ENCODE measurements around the gene GDAP2. TPM values are rescaled to one million over a fixed set of nuclear protein-coding genes. Genes with fewer than 3 reads are reported as not detected.

Gene GDAP2
- total and polyA plus RNA-seq, 8 donors, result 3.5 to 51.4 (median 24.1) TPM

DNA sequence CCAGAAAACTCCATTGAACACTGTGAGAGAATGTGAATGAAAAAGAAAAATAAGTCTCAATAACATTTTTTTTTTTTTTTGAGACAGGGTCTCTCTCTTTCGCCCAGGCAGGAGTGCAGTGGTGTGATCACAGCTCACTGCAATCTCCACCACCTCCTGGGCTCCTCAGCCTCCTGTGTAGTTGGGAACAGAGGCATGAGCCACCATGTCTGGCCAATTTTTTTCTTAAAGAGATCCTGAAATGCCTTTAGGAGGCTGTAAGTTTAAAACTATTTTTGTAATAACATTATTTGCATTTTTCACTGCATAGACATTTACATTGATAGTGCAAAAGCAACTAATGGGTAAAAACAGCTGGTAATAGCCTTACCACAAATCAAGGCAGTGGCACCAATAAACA lies 35.3 kb downstream of the GDAP2 start:
- DNase-seq, result no peak
- TF ChIP-seq POLR2A (IDR thresholded peaks at IDR 0.05), result no peak
- TF ChIP-seq POLR2AphosphoS5 (IDR thresholded peaks at IDR 0.05), result no peak
- TF ChIP-seq EP300 (IDR thresholded peaks at IDR 0.05), result no peak
- TF ChIP-seq, protein P1, sequence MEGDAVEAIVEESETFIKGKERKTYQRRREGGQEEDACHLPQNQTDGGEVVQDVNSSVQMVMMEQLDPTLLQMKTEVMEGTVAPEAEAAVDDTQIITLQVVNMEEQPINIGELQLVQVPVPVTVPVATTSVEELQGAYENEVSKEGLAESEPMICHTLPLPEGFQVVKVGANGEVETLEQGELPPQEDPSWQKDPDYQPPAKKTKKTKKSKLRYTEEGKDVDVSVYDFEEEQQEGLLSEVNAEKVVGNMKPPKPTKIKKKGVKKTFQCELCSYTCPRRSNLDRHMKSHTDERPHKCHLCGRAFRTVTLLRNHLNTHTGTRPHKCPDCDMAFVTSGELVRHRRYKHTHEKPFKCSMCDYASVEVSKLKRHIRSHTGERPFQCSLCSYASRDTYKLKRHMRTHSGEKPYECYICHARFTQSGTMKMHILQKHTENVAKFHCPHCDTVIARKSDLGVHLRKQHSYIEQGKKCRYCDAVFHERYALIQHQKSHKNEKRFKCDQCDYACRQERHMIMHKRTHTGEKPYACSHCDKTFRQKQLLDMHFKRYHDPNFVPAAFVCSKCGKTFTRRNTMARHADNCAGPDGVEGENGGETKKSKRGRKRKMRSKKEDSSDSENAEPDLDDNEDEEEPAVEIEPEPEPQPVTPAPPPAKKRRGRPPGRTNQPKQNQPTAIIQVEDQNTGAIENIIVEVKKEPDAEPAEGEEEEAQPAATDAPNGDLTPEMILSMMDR (IDR thresholded peaks at IDR 0.05), result no peak
- peaks cover 8 to 46% (median 42%) of the 10 kb centered on the region in 4 donors for H3K36me3 ChIP-seq
- H3K27ac ChIP-seq, result no peak overlapping the region
- H3K4me1 ChIP-seq, result no peaks in the 10 kb centered on the region
- H3K27me3 ChIP-seq, result no peaks in the 10 kb centered on the region
- no peak overlapping the region for H3K4me3 ChIP-seq
- WGBS, 5 donors, result 77 to 100% (median 94%) methylated on average over 1 of the region's 1 CpG
- intact Hi-C loops (cut with DNase I; ENCODE audit: low total_unique reads), result no loop called here
- no peaks in the 10 kb centered on the region for H3K9me3 ChIP-seq

DNA sequence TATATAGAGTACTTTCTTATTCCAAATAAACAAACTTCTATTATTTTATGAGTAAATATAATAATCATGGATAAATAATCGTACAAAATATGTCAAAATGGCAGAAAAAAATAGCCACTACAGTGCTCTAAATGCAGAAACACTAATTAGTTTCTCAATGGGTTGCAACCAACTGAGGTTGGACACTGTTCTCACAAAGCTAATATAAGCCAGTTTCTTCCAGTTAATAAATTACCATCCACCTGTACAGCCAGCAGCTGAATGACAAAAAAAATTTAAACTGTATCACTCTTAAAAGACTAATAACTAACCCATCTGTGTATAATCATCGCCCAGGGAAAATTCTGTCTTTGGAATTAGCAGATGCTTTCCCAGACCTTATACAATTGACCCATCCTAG lies 36.9 kb downstream of the GDAP2 start:
- Histone ChIP-seq H3K36me3 (peaks cover 8 to 39% (median 33%) of the 10 kb centered on the region in 4 donors), H3K4me3 (no peak overlapping the region), H3K27me3 (no peaks in the 10 kb centered on the region), H3K9me3 (no peaks in the 10 kb centered on the region), H3K27ac (no peak overlapping the region), H3K4me1 (no peaks in the 10 kb centered on the region)
- DNase-seq, result peak in 1 of 2 donors; percentile 10
- intact Hi-C loops (cut with DNase I; ENCODE audit: low total_unique reads), result no loop called here
- 68 to 85% (median 77%) methylated on average over 2 of the region's 2 CpGs for WGBS, 5 donors
- TF ChIP-seq, protein P1 (IDR thresholded peaks at IDR 0.05), result no peak
- TF ChIP-seq POLR2A (IDR thresholded peaks at IDR 0.05) (no peak), EP300 (IDR thresholded peaks at IDR 0.05) (no peak), POLR2AphosphoS5 (IDR thresholded peaks at IDR 0.05) (no peak)

DNA sequence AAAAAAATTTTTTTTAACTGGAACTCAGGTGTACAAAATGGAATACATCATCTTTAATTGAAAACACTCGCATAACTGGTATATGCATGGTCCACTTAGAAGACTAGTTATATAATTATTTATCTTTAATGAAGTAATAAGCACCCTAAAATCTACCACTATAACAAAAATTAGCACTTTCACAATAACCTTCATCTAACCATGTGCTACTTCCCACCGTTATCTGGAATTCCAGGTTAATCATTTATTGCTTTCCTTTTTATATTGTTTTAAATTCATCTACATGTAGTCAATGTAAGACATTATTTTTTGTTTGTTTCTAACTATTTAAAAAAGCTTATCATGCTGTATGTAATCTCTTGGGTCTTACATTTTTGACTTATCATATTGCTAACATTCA lies 39.0 kb downstream of the GDAP2 start:
- no peak overlapping the region for H3K4me3 ChIP-seq
- H3K36me3 ChIP-seq, result peaks cover 0 to 32% (median 25%) of the 10 kb centered on the region in 4 donors
- H3K9me3 ChIP-seq, result no peaks in the 10 kb centered on the region
- WGBS, 5 donors, result 75 to 82% (median 76%) methylated on average over 2 of the region's 2 CpGs
- no peaks in the 10 kb centered on the region for H3K4me1 ChIP-seq
- TF ChIP-seq EP300 (IDR thresholded peaks at IDR 0.05), result no peak
- no peak for TF ChIP-seq POLR2AphosphoS5 (IDR thresholded peaks at IDR 0.05)
- TF ChIP-seq, protein P1 (IDR thresholded peaks at IDR 0.05), result no peak
- TF ChIP-seq POLR2A (IDR thresholded peaks at IDR 0.05), result no peak
- intact Hi-C loops (cut with DNase I; ENCODE audit: low total_unique reads), result no loop called here
- DNase-seq, result no peak
- H3K27me3 ChIP-seq, result no peaks in the 10 kb centered on the region
- no peak overlapping the region for H3K27ac ChIP-seq

DNA sequence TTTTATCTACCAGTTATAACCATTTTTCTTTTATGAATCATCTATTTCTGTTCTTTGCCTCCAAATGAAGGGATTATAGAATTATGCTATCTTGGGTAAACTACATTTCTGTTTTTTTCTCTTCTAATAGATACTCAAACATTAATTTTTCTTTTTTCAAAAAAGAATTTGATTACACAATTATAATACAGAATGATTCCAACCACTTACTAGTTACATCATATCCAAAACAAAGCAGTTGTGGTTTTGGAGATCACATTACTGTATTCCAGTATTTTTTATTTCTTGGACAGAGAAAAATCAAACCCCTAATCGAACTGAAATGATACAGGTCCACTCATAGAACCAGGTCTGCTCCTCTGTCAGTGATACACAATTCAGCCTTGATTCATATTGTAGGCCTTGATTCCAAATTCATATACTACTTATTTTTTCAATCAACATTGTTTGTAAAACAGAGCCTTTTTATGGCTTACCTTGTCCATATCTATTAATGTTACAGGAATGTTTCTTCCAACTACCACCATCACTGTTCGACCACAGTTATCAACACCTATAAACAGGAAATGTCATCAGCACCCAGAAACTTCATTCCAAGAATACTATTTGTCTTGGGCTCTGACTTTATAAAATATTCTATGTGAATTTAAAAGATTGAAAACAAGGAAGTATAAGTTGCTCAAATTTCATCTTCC lies 43.2 kb downstream of the GDAP2 start:
- peaks cover 6 to 50% (median 40%) of the 10 kb centered on the region in 4 donors for H3K36me3 ChIP-seq
- no peak for TF ChIP-seq POLR2AphosphoS5 (IDR thresholded peaks at IDR 0.05)
- no peak for TF ChIP-seq EP300 (IDR thresholded peaks at IDR 0.05)
- TF ChIP-seq, protein P1 (IDR thresholded peaks at IDR 0.05), result no peak
- TF ChIP-seq POLR2A (IDR thresholded peaks at IDR 0.05), result no peak
- no peak overlapping the region for H3K4me3 ChIP-seq
- H3K27me3 ChIP-seq, result no peaks in the 10 kb centered on the region
- H3K27ac ChIP-seq, result no peak overlapping the region
- 75 to 87% (median 76%) methylated on average over 2 of the region's 2 CpGs for WGBS, 5 donors
- DNase-seq, result no peak
- intact Hi-C loops (cut with DNase I; ENCODE audit: low total_unique reads), result no loop called here
- H3K9me3 ChIP-seq, result no peaks in the 10 kb centered on the region
- no peaks in the 10 kb centered on the region for H3K4me1 ChIP-seq

Data from stomach (tissue), 9 donors.